HCT116 (cell line): ENCODE results near the gene FAM83F. TPM values are rescaled to one million over a fixed set of nuclear protein-coding genes. Genes with fewer than 3 reads are reported as not detected.

Experiments
- ATAC-seq: fragments of 200-7000 bp; cut with Tn5 transposase; 2 replicates; pipeline ENCODE4 v1.9.1; 2020; ENCODE audit warnings: mild to moderate bottlenecking, moderate library complexity
- BruUV-seq: library from RNA; stranded (reverse); fragments of 400-500 nt; replicated peaks from 2 replicates; lab custom pipeline; 2021; lab: Mats Ljungman, UMichigan
- CTCF ChIA-PET: fragments of 300-600 bp; sonication (Branson Sonifier 250); formaldehyde crosslinking; loops from one replicate; lab custom pipeline; 2021; ENCODE audit warnings: antibody characterized with exemption; lab: Charles Lee
- POLR2A ChIA-PET: fragments of 300-600, 350-600 bp; sonication (Branson Sonifier 250); formaldehyde crosslinking; loops from one replicate; lab custom pipeline; 2021; ENCODE audit warnings: antibody characterized with exemption; lab: Charles Lee
- RAD21 ChIA-PET, 2 experiments: fragments of 300-600 bp; sonication (Branson Sonifier 250); formaldehyde crosslinking; loops; one replicate each; lab custom pipeline; 2023; ENCODE audit warnings: low total read pairs in 2 of 2; ENCODE audit not compliant: uncharacterized antibody in 2 of 2, unreplicated experiment in 2 of 2, low non-redundant PET in 1 of 2; lab: Charles Lee
- DNase-seq: peaks from one replicate; pipeline ENCODE4 v3.0.0-alpha.2; 2010; ENCODE audit warnings: low read depth, low spot score
- H2AFZ ChIP-seq: fragments of 200-600 bp; shearing (Covaris generic), sonication (generic); 2 replicates; pipeline ENCODE4 v1.6.1; 2017; ENCODE audit warnings: low read depth, mixed run types, mixed read lengths, antibody characterized with exemption, low read length; ENCODE audit not compliant: poor library complexity, severe bottlenecking
- H3K27ac ChIP-seq: 2 replicates; pipeline ENCODE4 v1.5.1; 2012; ENCODE audit warnings: low read depth, low read length
- H3K27me3 ChIP-seq: fragments of 200-600 bp; sonication (generic); 2 replicates; pipeline ENCODE4 v1.6.1; 2016; ENCODE audit warnings: mixed run types, low read length, mixed read lengths; ENCODE audit not compliant: insufficient read depth
- H3K36me3 ChIP-seq, 2 experiments: fragments of 200-500 bp in 1 of 2; fragments of 200-600 bp in 1 of 2; sonication (Bioruptor generic) in 1 of 2; sonication (generic) in 1 of 2; 2 replicates each; pipeline versions ENCODE4 v1.5.1 to v1.6.1; 2014 to 2016; ENCODE audit warnings: low read length in 2 of 2, inconsistent platforms in 1 of 2, mixed read lengths in 1 of 2, mixed run types in 1 of 2; ENCODE audit not compliant: insufficient read depth in 2 of 2, control insufficient read depth in 1 of 2
- H3K4me1 ChIP-seq, 2 experiments: fragments of 200-600 bp in 1 of 2; sonication (generic) in 1 of 2; 2 replicates each; pipeline versions ENCODE4 v1.5.1 to v1.6.1; 2012 to 2017; ENCODE audit warnings: low read length in 2 of 2, inconsistent platforms in 1 of 2, mild to moderate bottlenecking in 1 of 2, mixed read lengths in 1 of 2, mixed run types in 1 of 2, moderate library complexity in 1 of 2; ENCODE audit not compliant: insufficient read depth in 2 of 2, control insufficient read depth in 1 of 2
- H3K4me2 ChIP-seq: fragments of 200-600 bp; sonication (generic); 2 replicates; pipeline ENCODE4 v1.6.1; 2017; ENCODE audit warnings: mixed run types, low read length, mixed read lengths
- H3K4me3 ChIP-seq, 2 experiments: fragments of 200-600 bp in 1 of 2; sonication (generic) in 1 of 2; replicated peaks in 1 of 2; 2 replicates each; pipeline ENCODE4 v1.5.1; 2011 to 2016; ENCODE audit warnings: low read length in 2 of 2, control low read depth in 1 of 2, low read depth in 1 of 2, mild to moderate bottlenecking in 1 of 2, mixed read lengths in 1 of 2, mixed run types in 1 of 2
- H3K79me2 ChIP-seq: fragments of 200-600 bp; sonication (generic); 2 replicates; pipeline ENCODE4 v1.6.1; 2017; ENCODE audit warnings: mild to moderate bottlenecking, mixed run types, low read length, moderate library complexity, mixed read lengths; ENCODE audit not compliant: insufficient read depth
- H3K9ac ChIP-seq: fragments of 200-600 bp; sonication (generic); 2 replicates; pipeline ENCODE4 v1.6.1; 2016; ENCODE audit warnings: low read length, mixed read lengths
- H3K9me2 ChIP-seq: fragments of 200-600 bp; sonication (generic), shearing (Covaris generic); 2 replicates; pipeline ENCODE4 v1.6.1; 2017; ENCODE audit warnings: mixed run types, mild to moderate bottlenecking, moderate library complexity; ENCODE audit not compliant: insufficient read depth
- H3K9me3 ChIP-seq, 2 experiments: fragments of 200-500 bp in 1 of 2; fragments of 200-600 bp in 1 of 2; sonication (Bioruptor generic) in 1 of 2; sonication (generic) in 1 of 2; 2 replicates each; pipeline ENCODE4 v1.6.1; 2014 to 2017; ENCODE audit warnings: low read length in 2 of 2, mixed read lengths in 2 of 2, inconsistent platforms in 1 of 2, low read depth in 1 of 2, mild to moderate bottlenecking in 1 of 2, mixed run types in 1 of 2, moderate library complexity in 1 of 2; ENCODE audit not compliant: control insufficient read depth in 1 of 2, insufficient read depth in 1 of 2
- H4K20me1 ChIP-seq: fragments of 200-600 bp; sonication (generic), shearing (Covaris generic); 2 replicates; pipeline ENCODE4 v1.6.1; 2017; ENCODE audit warnings: mixed run types, mild to moderate bottlenecking, moderate library complexity; ENCODE audit not compliant: insufficient read depth
- ATF3 ChIP-seq: IDR thresholded peaks from 2 replicates; pipeline ENCODE4 v1.6.1; 2012
- CEBPB ChIP-seq: IDR thresholded peaks from 2 replicates; pipeline ENCODE4 v1.6.1; 2012; ENCODE audit warnings: low read depth
- EZH2phosphoT487 ChIP-seq: fragments of 200-600 bp; IDR thresholded peaks from 2 replicates; pipeline ENCODE4 v1.6.1; 2018; ENCODE audit warnings: antibody characterized with exemption, borderline replicate concordance
- POLR2A ChIP-seq: IDR thresholded peaks from 2 replicates; pipeline ENCODE4 v1.7.0; 2011; ENCODE audit warnings: borderline replicate concordance; ENCODE audit not compliant: insufficient read depth, insufficient read length; ENCODE audit errors: extremely low read depth
- POLR2AphosphoS5 ChIP-seq: IDR thresholded peaks from 2 replicates; pipeline ENCODE4 v1.6.1; 2011; ENCODE audit warnings: mild to moderate bottlenecking, low read depth, low read length, moderate library complexity
- REST ChIP-seq: IDR thresholded peaks from 2 replicates; pipeline ENCODE4 v1.6.1; 2012; ENCODE audit warnings: low read depth
- SRF ChIP-seq: IDR thresholded peaks from 2 replicates; pipeline ENCODE4 v1.6.1; 2012; ENCODE audit warnings: low read depth
- ZBTB33 ChIP-seq: IDR thresholded peaks from 2 replicates; pipeline ENCODE4 v1.6.1; 2011; ENCODE audit warnings: mild to moderate bottlenecking, low read length, moderate library complexity; ENCODE audit not compliant: insufficient replicate concordance; ENCODE audit errors: extremely low read depth
- ZNF274 ChIP-seq: fragments of 200-500 bp; sonication (Bioruptor generic); IDR thresholded peaks from 2 replicates; pipeline ENCODE4 v1.6.1; 2014; ENCODE audit warnings: mild to moderate bottlenecking, low read depth, low read length, inconsistent platforms
- intact Hi-C: fragments of 100-400 bp; cut with micrococcal nuclease; formaldehyde crosslinking; loops from 2 replicates; pipeline ENCODE4 v1.10.0; 2022
- total RNA-seq: library from RNA; stranded (reverse); gene quantifications from one replicate; pipeline ENCODE4 v1.2.1, GENCODE V29; 2021; ENCODE audit not compliant: unreplicated experiment

FAM83F gene
- total RNA-seq, 1 experiment from 2014 or later, result 24.5 TPM

GRCh38 chr22:40018051-40018450 is 23.3 kb downstream of the FAM83F start:
- Histone ChIP-seq H3K4me2 (no peak overlapping the region), H3K9me2 (no peaks in the 10 kb centered on the region), H3K4me1 (no peaks in the 10 kb centered on the region), H3K9me3 (no peaks in the 10 kb centered on the region), H3K27ac (no peak overlapping the region), H3K9ac (no peak overlapping the region), H2AFZ (no peak overlapping the region), H4K20me1 (no peaks in the 10 kb centered on the region), H3K79me2 (peaks cover 30% of the 10 kb centered on the region), H3K27me3 (no peaks in the 10 kb centered on the region), H3K36me3 (peaks cover 0 to 8% of the 10 kb centered on the region in 2 experiments; a peak in 2 of 4 replicates), H3K4me3 (no peak overlapping the region)
- ChIA-PET POLR2A (no interaction called here), RAD21 (no interaction called here), CTCF (no interaction called here)
- intact Hi-C loops, result no loop called here
- no peak for DNase-seq
- no peak for TF ChIP-seq ATF3
- no peak for TF ChIP-seq EZH2phosphoT487
- no peak for TF ChIP-seq ZBTB33
- no peak for TF ChIP-seq ZNF274
- TF ChIP-seq CEBPB, result no peak
- no peak for TF ChIP-seq REST
- TF ChIP-seq POLR2AphosphoS5, result no peak
- no peak for TF ChIP-seq SRF
- no peak for TF ChIP-seq POLR2A
- TF ChIP-seq, all 23 proteins: peak for 0
- no TSS peak for BruUV-seq
- ATAC-seq, result no peak
